Left kidney (tissue), 8 donors: ENCODE measurements around the gene JTB. TPM values are rescaled to one million over a fixed set of nuclear protein-coding genes. Genes with fewer than 3 reads are reported as not detected.
"Not testable (repeated sequence)": the region's sequence is repeated elsewhere in the genome, so short reads cannot be mapped to it uniquely, and the experiment has no call there.

Experiments
- DNase-seq: peaks from one replicate; pipeline ENCODE4 v3.0.0-alpha.2; 2013
- long read RNA-seq, 8 donors: transcript quantifications; one replicate each; lab custom pipeline, GENCODE V29; 2026
- polyA plus RNA-seq: library from polyadenylated mRNA; unstranded; fragments of 120-200 nt; gene quantifications from one replicate; pipeline ENCODE4 v1.2.1, GENCODE V29; 2013; ENCODE audit not compliant: insufficient read length

JTB gene
- 89.6 TPM for polyA plus RNA-seq
- long read RNA-seq, donor 1, transcript JTB-201 (5 exons, 1,287 nt) = major isoform, 67 of 90 reads
- long read RNA-seq, donor 1, partial matches to known transcripts = 21 of 90 reads
- long read RNA-seq, donor 1, other reads (novel, unspliced or antisense) = 0 of 90 reads
- long read RNA-seq, donor 2, transcript JTB-201 (5 exons, 1,287 nt) = major isoform, 45 of 53 reads
- long read RNA-seq, donor 2, partial matches to known transcripts = 6 of 53 reads
- long read RNA-seq, donor 2, other reads (novel, unspliced or antisense) = 0 of 53 reads
- long read RNA-seq, donor 3, transcript JTB-201 (5 exons, 1,287 nt) = major isoform, 41 of 50 reads
- long read RNA-seq, donor 3, partial matches to known transcripts = 7 of 50 reads
- long read RNA-seq, donor 3, other reads (novel, unspliced or antisense) = 0 of 50 reads
- long read RNA-seq, donor 4, transcript JTB-201 (5 exons, 1,287 nt) = major isoform, 7 of 12 reads
- long read RNA-seq, donor 4, partial matches to known transcripts = 5 of 12 reads
- long read RNA-seq, donor 4, other reads (novel, unspliced or antisense) = 0 of 12 reads
- long read RNA-seq, donor 5, transcript JTB-201 (5 exons, 1,287 nt) = major isoform, 77 of 103 reads
- long read RNA-seq, donor 5, partial matches to known transcripts = 22 of 103 reads
- long read RNA-seq, donor 5, other reads (novel, unspliced or antisense) = 0 of 103 reads
- long read RNA-seq, donor 6, transcript JTB-201 (5 exons, 1,287 nt) = major isoform, 53 of 54 reads
- long read RNA-seq, donor 6, partial matches to known transcripts = 0 of 54 reads
- long read RNA-seq, donor 6, other reads (novel, unspliced or antisense) = 0 of 54 reads
- long read RNA-seq, donor 7, transcript JTB-201 (5 exons, 1,287 nt) = major isoform, 75 of 112 reads
- long read RNA-seq, donor 7, partial matches to known transcripts = 29 of 112 reads
- long read RNA-seq, donor 7, other reads (novel, unspliced or antisense) = 5 of 112 reads
- long read RNA-seq, donor 8, transcript JTB-201 (5 exons, 1,287 nt) = major isoform, 23 of 24 reads
- long read RNA-seq, donor 8, partial matches to known transcripts = 0 of 24 reads
- long read RNA-seq, donor 8, other reads (novel, unspliced or antisense) = 0 of 24 reads

GRCh38 chr1:153977250-153978240 lies at the start of gene JTB:
JTB (minus strand) TSS chr1:153977674; CDS start chr1:153977252, 422 bp downstream.
- peak; percentile 87 for DNase-seq

GRCh38 chr1:154019940-154020339 lies 42.5 kb upstream of the JTB start:
- DNase-seq = no peak

- no peak for DNase-seq
Observed at GRCh38 chr1:154019269-154019668, 41.8 kb upstream of the JTB start.

GRCh38 chr1:154014154-154014907 lies 36.9 kb upstream of the JTB start:
- DNase-seq = no peak

- DNase-seq = not testable (repeated sequence)
Observed at GRCh38 chr1:154012543-154012942, 35.1 kb upstream of the JTB start.

- DNase-seq = no peak
Observed at GRCh38 chr1:154012129-154012528, 34.7 kb upstream of the JTB start.

- DNase-seq = no peak
Observed at GRCh38 chr1:154006136-154006535, 28.7 kb upstream of the JTB start.

GRCh38 chr1:154000420-154000819 lies 22.9 kb upstream of the JTB start:
- DNase-seq = no peak

GRCh38 chr1:153996882-153997281 lies 19.4 kb upstream of the JTB start:
- DNase-seq = not testable (repeated sequence)

GRCh38 chr1:153995640-153996039 lies 18.2 kb upstream of the JTB start:
- no peak for DNase-seq

- DNase-seq = no peak
Observed at GRCh38 chr1:153995202-153995601, 17.7 kb upstream of the JTB start.

- no peak for DNase-seq
Observed at GRCh38 chr1:153991806-153992205, 14.3 kb upstream of the JTB start.

GRCh38 chr1:153991151-153991630 lies 13.7 kb upstream of the JTB start:
- DNase-seq = no peak

- DNase-seq = peak; percentile 98
Observed at GRCh38 chr1:153990468-153991150, 13.1 kb upstream of the JTB start, which contains the start of gene RPS27. RPS27 (plus strand) TSS chr1:153990762; CDS start chr1:153990797, 35 bp downstream.

GRCh38 chr1:153987621-153988020 lies 10.1 kb upstream of the JTB start:
- DNase-seq = no peak

GRCh38 chr1:153985941-153986761 lies 8.7 kb upstream of the JTB start, which contains the start of gene RAB13:
RAB13 (minus strand) TSS chr1:153986339; CDS start chr1:153986236, 103 bp downstream.
- peak; percentile 83 for DNase-seq

- DNase-seq = no peak
Observed at GRCh38 chr1:153985341-153985912, 8.0 kb upstream of the JTB start.
